ENCODE data around the gene TPRX2. TPM values are rescaled to one million over a fixed set of nuclear protein-coding genes. Genes with fewer than 3 reads are reported as not detected.
"Not testable (repeated sequence)": the region's sequence is repeated elsewhere in the genome, so short reads cannot be mapped to it uniquely, and the experiment has no call there.

The TPRX2 gene
- not detected in 2 replicates for total RNA-seq (2014; rRNA removed; shearing (Covaris generic))

DNA sequence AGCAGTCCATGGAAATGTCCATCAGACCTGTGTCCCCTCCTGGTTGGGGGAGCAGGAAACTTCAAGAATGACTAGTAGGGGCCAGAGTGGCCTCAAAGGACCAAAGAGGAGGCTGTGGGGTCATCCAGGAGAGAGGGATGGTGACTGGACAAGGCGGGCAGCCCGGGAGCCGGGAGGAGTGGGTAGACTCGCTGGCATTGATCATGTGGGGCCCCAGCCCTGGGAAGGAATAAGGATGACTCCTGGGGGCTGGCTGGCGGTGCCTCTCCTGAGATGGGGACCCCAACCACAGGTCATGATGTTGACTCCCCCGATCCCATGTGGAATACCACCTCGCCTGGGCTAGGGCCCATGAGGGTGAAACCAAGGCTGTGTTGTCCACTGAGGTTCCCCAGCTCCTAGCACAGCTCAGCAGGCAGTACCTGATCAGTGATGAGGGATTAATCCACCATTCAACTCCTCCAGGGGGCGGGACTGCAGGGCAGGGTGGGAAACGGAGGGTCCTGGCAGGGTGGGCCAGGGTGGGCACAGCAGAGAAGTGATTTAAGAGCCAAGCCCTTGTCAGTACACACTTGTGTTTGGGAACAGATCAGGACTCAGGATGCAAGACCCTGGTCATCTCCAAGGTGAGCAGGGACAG is at the start of gene TPRX2:
TPRX2 (plus strand) TSS at position 590 of the 640 bp plus-strand sequence; CDS start at position 602, 12 bp downstream.
- DNase-seq (ENCODE audit: low read depth): not testable (repeated sequence)

- peak; percentile 65 for DNase-seq (ENCODE audit: low read depth)
These were observed 45.6 kb upstream of the TPRX2 start for GRCh38 chr19:47813304-47813994.

DNA sequence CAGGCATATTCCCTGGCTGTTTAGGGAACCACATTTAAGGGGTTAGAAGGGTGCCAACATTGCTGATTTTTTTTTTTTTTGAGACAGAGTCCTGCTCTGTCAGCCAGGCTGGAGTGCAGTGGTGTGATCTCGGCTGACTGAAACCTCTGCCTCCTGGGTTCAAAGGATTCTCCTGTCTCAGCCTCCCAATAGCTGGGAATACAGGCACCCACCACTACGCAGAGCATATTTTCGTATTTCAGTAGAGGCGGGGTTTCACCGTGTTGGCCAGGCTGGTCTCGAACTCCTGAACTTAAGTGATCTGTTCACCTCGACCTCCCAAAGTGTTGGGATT is 45.1 kb upstream of the TPRX2 start:
- DNase-seq (ENCODE audit: low read depth): no peak

DNA sequence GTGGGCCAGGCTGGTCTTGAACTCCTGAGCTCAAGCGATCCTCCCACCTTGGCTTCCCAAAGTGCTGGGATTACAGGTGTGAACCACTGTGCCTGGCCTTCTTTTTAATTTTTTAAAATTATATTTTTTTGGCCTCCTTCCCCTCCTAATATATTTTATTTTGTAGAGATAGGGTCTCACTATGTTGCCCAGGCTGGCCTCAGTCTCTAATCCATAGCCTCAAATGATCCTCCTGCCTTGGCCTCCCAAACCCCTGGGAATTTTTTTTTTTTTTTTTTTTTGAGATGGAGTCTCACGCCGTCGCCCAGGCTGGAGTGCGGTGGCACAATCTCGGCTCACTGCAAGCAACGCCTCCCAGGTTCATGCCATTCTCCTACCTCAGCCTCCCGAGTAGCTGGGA is 42.8 kb upstream of the TPRX2 start:
- DNase-seq (ENCODE audit: low read depth): not testable (repeated sequence)

DNA sequence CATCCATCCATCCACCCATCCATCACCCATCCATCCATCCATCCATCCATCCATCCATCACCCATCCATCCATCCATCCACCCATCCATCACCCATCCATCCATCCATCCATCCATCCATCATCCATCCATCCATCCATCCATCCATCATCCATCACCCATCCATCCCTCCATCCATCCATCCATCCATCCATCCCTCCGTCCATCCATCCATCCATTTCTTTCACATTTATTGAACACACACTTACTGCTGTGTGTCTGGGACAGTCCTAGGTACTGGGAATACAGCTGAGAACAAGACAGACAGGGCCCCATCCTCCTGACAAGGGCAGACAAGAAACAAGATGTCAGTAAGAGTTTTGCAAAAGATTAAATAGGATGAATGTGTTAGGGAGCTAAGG is 40.8 kb upstream of the TPRX2 start:
- DNase-seq (ENCODE audit: low read depth): not testable (repeated sequence)

- no peak for DNase-seq (ENCODE audit: low read depth)
These were observed 39.2 kb upstream of the TPRX2 start for GRCh38 chr19:47819858-47820257.

- DNase-seq (ENCODE audit: low read depth): no peak
These were observed 38.6 kb upstream of the TPRX2 start for GRCh38 chr19:47820410-47820809.

DNA sequence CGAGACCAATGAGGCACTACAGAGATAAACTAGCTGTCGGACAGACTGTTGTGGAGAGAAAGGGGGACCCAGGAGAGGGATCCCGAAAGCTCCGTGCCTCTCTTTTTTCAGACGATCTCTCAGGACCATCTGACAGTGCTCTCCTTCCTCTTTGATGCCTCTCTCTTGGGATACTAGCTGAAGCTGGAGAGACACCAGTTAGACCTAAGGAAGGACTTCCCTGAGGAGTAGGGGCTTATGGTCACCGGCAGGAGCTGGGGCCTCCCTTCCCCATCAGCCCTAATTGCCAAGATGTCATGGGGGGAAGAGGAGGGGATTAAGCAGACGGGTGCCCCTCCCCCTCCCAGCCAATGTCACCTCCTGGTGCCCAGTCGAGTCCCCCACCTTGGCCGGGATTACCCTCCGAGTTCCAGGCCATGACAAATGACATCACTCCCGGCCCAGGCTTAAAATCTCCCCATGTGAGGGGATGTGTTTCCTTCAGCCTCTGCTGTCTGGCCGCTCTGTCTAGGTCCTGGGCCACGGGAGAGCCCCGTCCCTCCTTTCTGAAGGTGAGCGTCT is 37.5 kb upstream of the TPRX2 start, which contains the start of gene CRX:
CRX (plus strand) TSS at position 478 of the 561 bp plus-strand sequence. CDS start 12,507 bp downstream, outside the sequence.
- no peak for DNase-seq (ENCODE audit: low read depth)

DNA sequence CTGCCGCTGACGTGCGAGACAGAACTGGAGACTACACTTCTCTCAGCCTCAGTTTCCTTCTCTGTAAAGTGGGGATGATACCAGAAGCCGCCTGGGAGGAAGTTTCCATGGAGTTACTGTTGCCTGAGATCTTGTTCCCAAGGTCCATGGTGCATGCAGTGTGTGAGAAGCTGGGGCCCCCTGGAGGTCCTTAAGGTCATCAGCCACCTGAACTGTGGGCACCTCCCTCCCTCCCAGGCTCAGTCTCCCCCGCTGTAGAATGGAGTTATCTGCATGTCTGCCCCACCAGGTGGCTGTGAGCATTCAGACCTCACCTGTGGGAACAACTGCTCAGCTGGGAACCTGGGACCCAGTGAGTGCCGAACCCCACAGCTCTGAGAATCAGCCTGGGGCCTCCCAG is 34.6 kb upstream of the TPRX2 start:
- DNase-seq (ENCODE audit: low read depth): no peak

DNA sequence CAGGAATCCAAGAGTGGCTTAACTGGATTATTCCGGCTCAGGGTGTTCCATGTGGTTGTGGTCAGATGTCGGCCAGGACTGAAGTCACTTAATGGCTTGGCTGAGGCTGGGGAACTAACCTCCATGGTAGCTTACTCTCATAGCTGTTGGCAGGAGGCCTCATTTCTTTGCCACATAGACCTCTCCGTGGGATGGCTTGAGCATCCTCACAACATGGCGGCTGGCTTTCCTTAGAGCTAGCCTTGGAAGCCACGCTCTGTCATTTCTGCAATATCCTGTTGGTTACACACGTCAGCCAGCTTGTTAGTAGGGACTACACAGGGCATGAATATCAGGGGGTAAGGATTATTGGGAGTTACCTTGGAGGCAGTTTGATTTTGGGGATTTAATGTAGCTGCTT is 32.2 kb upstream of the TPRX2 start:
- peak; percentile 9 for DNase-seq (ENCODE audit: low read depth)

- no peak for DNase-seq (ENCODE audit: low read depth)
These were observed 26.3 kb upstream of the TPRX2 start for GRCh38 chr19:47832723-47833122.

DNA sequence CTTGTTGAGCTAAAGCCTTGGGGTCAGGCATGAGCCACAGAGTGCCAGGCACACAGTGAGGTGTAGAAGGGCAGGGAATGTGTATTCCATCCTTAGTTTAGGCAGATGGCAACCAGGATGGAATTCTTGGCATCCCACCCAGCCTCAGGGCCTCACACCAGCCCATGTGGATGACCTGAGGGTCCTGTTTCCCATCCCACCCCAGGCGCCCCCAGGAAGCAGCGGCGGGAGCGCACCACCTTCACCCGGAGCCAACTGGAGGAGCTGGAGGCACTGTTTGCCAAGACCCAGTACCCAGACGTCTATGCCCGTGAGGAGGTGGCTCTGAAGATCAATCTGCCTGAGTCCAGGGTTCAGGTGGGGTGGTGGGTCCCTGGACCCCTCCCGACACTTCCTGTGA is 23.0 kb upstream of the TPRX2 start:
- no peak for DNase-seq (ENCODE audit: low read depth)

DNA sequence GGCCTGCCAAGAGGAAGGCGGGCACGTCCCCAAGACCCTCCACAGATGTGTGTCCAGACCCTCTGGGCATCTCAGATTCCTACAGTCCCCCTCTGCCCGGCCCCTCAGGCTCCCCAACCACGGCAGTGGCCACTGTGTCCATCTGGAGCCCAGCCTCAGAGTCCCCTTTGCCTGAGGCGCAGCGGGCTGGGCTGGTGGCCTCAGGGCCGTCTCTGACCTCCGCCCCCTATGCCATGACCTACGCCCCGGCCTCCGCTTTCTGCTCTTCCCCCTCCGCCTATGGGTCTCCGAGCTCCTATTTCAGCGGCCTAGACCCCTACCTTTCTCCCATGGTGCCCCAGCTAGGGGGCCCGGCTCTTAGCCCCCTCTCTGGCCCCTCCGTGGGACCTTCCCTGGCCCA is 19.6 kb upstream of the TPRX2 start:
- DNase-seq (ENCODE audit: low read depth): no peak

DNA sequence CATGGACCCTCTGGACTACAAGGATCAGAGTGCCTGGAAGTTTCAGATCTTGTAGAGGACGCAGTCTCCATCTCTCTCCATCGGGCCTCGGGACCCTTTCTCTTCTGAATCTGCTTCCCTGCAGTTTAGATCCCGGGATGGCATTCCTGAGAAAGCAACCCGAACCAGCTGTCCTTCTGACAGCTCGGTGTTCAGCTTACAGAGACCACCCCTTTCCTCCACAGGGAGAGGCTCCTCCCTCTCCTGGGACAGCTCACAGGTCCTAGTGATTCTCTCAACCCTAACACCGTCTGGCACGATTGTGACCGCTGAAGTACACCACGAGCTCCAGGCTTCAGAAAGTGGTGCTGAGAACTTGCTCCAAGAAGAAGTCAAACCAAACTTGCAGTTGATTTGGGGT is 19.1 kb upstream of the TPRX2 start:
- no peak for DNase-seq (ENCODE audit: low read depth)

DNA sequence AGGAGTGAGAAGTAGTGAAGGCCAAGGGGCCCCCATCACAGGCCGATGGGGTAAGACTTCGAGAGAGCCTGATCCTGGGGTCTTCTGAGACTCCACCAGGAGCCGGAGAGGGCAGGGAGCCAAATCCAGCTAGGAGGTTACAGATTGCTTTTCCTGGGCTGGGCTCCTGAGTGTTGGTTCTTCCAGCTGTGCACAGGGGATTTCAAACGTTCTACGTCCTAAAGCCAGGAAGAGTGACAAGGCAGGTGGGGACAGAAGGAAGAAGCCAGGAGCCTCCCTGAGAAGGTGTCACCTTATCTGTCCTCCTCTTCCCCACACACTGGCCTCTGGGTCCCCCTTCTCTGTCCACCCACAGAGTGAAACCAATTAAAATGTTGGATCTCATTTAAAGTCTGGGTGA is 16.1 kb upstream of the TPRX2 start:
- no peak for DNase-seq (ENCODE audit: low read depth)

GRCh38 chr19:47848425-47848822 is 10.6 kb upstream of the TPRX2 start:
- DNase-seq (ENCODE audit: low read depth): no peak

GRCh38 chr19:47848823-47849473 is 10.1 kb upstream of the TPRX2 start:
- peak; percentile 25 for DNase-seq (ENCODE audit: low read depth)

DNA sequence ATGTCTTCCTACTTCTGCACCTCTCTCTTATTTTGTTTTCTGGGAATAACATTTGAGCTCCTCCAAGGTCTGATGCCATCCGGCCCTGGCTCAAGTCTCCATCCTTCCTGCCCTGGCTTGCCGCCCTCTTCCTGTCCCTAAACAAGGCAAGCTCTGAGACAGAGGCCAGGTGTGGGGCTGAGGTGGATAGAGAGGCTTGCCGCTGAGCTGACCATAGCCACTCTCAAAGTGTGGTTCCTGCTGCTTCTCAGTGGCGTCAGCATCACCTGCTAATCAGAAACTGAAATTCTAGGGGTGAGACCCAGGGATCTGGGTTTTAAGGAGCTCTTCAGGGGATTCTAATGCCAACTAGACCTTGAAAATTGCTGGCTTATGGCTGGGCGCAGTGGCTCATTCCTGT is 6.0 kb upstream of the TPRX2 start:
- DNase-seq (ENCODE audit: low read depth): no peak

DNA sequence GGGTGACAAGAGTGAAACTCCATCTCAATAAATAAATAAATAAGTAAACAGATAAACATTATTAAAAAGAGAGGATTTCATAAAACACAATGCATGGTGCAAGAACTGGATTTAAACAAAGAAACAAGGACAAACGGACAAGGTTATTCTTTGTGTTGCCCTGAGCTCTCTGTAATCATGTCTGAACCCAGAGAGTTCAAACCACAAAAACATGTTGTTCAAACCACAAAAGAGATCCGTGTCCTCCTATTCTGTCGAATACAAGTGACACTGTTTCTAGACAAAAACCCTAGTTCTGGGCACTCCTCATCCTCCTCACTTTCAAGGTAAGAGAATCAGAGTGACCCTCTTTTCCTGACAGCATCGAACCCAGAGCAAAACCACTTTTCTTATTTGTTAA is 4.6 kb upstream of the TPRX2 start:
- DNase-seq (ENCODE audit: low read depth): peak; percentile 38

- DNase-seq (ENCODE audit: low read depth): peak; percentile 86
These were observed 804 bp upstream of the TPRX2 start for GRCh38 chr19:47858231-47858630.

DNA sequence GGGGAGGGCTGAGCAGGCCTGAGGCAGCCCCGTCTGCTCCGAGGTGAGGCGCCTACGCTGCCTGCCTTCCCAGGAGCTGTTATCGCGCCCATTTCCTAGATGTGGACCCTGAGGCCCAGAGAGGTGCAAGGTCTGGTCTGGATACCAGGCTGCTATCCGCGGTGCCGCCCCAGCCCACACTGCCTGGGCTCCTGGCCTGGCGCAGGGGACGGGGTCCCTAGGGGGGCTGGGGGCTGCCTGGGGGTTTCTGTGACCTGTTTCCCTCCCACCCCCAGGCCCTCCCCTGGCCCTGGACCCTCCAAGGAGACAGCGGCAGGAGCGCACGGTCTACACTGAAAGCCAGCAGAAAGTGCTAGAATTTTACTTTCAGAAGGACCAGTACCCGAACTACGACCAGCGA is 803 bp downstream of the TPRX2 start:
- DNase-seq (ENCODE audit: low read depth): not testable (repeated sequence)

DNA sequence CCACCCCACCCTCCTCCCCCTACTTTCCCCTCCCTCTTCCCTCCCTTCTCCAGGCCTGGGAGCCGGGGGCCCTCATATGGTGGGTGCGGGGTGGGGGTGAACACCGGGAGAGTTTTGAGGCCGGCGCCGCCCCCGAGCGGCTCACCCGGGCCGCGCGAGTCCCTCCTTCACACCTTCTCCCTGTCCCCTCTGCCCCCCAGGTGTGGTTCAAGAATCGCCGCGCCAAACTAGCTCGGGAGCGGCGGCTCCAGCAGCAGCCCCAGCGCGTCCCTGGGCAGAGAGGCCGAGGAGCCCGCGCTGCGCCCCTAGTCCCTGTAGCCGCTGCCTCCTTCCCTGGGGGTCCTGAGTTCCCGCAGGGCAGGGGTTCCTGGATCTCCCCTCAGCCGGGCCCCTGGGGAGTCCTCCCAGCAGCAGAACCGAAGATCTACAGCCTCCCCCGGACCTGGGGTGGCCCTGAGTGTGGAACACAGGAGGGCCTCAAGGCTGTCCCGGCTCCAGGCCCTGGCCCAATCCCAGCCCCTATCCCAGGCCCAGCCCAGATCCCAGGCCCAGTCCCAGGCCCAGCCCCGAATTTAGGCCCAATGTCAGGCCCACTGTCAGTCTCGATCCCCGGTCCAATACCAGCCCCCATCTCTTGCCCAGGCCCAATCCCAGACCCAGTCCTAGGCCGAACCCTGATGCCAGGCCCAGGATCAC is 1.7 kb downstream of the TPRX2 start:
- DNase-seq (ENCODE audit: low read depth): no peak
